ENCODE measurements around the gene IFT88.

The IFT88 gene

GRCh38 chr13:20582026-20582425, 15.1 kb downstream of the IFT88 start:
- Histone ChIP-seq H3K9me3 (peaks cover 37% of the 10 kb centered on the region), H3K4me3 (no peak overlapping the region), H3K36me3 (peaks cover 53% of the 10 kb centered on the region), H4K20me1 (no peaks in the 10 kb centered on the region), H3K4me2 (no peak overlapping the region), H3K27me3 (no peaks in the 10 kb centered on the region), H3K9ac (no peak overlapping the region), H3K27ac (no peak overlapping the region), H3K4me1 (no peaks in the 10 kb centered on the region)
- TF ChIP-seq Cebpa-rat (IDR thresholded peaks at IDR 0.05) = no peak

GRCh38 chr13:20583803-20584293, 16.9 kb downstream of the IFT88 start:
- Histone ChIP-seq H3K36me3 (peaks cover 44% of the 10 kb centered on the region), H3K9me3 (peaks cover 20% of the 10 kb centered on the region), H3K4me1 (no peaks in the 10 kb centered on the region), H3K9ac (no peak overlapping the region), H4K20me1 (no peaks in the 10 kb centered on the region), H3K27ac (no peak overlapping the region), H3K4me3 (no peak overlapping the region), H3K27me3 (no peaks in the 10 kb centered on the region), H3K4me2 (no peak overlapping the region)
- TF ChIP-seq Cebpa-rat (IDR thresholded peaks at IDR 0.05) = no peak

GRCh38 chr13:20585371-20585770, 18.4 kb downstream of the IFT88 start:
- H3K27me3 ChIP-seq = no peaks in the 10 kb centered on the region
- peaks cover 20% of the 10 kb centered on the region for H3K9me3 ChIP-seq
- H3K9ac ChIP-seq = no peak overlapping the region
- no peak for TF ChIP-seq Cebpa-rat (IDR thresholded peaks at IDR 0.05)
- peaks cover 31% of the 10 kb centered on the region for H3K36me3 ChIP-seq
- H3K4me1 ChIP-seq = no peaks in the 10 kb centered on the region
- H3K27ac ChIP-seq = no peak overlapping the region
- no peak overlapping the region for H3K4me3 ChIP-seq
- no peaks in the 10 kb centered on the region for H4K20me1 ChIP-seq
- no peak overlapping the region for H3K4me2 ChIP-seq

DNA sequence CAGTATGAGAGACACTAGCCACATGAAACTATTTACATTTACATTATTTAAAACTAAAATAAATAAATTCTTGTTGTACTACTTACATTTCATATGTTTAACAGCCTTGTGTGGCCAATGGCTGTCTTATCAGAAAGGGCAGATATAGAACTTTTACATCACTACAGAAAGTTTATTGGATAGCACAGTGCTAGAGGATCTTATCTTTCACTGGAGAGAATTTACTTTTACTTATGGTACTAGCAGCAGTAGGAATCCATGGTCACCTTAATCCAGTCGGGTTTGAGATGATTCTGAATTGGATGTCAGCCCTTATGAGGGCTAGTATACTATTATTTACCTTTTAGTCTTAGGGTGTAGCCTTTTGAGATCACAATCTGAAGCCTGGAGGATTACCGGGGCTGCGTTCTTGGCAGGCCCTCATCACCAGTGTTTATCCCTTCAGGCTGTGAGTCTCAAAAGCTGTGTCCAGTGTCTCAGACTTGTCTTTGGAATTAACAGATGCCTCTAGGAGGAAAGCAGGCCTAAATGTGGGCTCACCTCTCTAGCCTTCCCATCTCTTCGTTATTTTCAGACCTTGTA, 21.7 kb downstream of the IFT88 start:
- Histone ChIP-seq H3K9me3 (peaks cover 17% of the 10 kb centered on the region), H4K20me1 (no peaks in the 10 kb centered on the region), H3K4me2 (no peak overlapping the region), H3K27ac (no peak overlapping the region), H3K4me3 (no peak overlapping the region), H3K27me3 (no peaks in the 10 kb centered on the region), H3K36me3 (peaks cover 17% of the 10 kb centered on the region), H3K4me1 (no peaks in the 10 kb centered on the region), H3K9ac (no peak overlapping the region)
- TF ChIP-seq Cebpa-rat (IDR thresholded peaks at IDR 0.05) = no peak

GRCh38 chr13:20590561-20590960, 23.6 kb downstream of the IFT88 start:
- H4K20me1 ChIP-seq = no peaks in the 10 kb centered on the region
- no peak overlapping the region for H3K9ac ChIP-seq
- no peak overlapping the region for H3K27ac ChIP-seq
- peaks cover under 1% of the 10 kb centered on the region; the same call in 1 of the 2 replicates for H3K9me3 ChIP-seq
- H3K4me2 ChIP-seq = no peak overlapping the region
- no peaks in the 10 kb centered on the region for H3K27me3 ChIP-seq
- H3K4me3 ChIP-seq = no peak overlapping the region
- no peak for TF ChIP-seq Cebpa-rat (IDR thresholded peaks at IDR 0.05)
- H3K4me1 ChIP-seq = no peaks in the 10 kb centered on the region
- peaks cover 1% of the 10 kb centered on the region; the same call in 1 of the 2 replicates for H3K36me3 ChIP-seq

- TF ChIP-seq Cebpa-rat (IDR thresholded peaks at IDR 0.05) = no peak
- Histone ChIP-seq H3K9ac (no peak overlapping the region), H4K20me1 (no peaks in the 10 kb centered on the region), H3K4me1 (no peaks in the 10 kb centered on the region), H3K4me2 (no peak overlapping the region), H3K27me3 (no peaks in the 10 kb centered on the region), H3K4me3 (no peak overlapping the region), H3K36me3 (no peaks in the 10 kb centered on the region), H3K27ac (no peak overlapping the region), H3K9me3 (no peaks in the 10 kb centered on the region)
Measured at GRCh38 chr13:20592606-20593005, 25.6 kb downstream of the IFT88 start.

GRCh38 chr13:20594280-20594679, 27.3 kb downstream of the IFT88 start:
- H3K27ac ChIP-seq = no peak overlapping the region
- H3K36me3 ChIP-seq = no peaks in the 10 kb centered on the region
- H3K27me3 ChIP-seq = no peaks in the 10 kb centered on the region
- H3K4me3 ChIP-seq = no peak overlapping the region
- H3K4me1 ChIP-seq = no peaks in the 10 kb centered on the region
- H3K9me3 ChIP-seq = no peaks in the 10 kb centered on the region
- H4K20me1 ChIP-seq = no peaks in the 10 kb centered on the region
- no peak overlapping the region for H3K9ac ChIP-seq
- no peak for TF ChIP-seq Cebpa-rat (IDR thresholded peaks at IDR 0.05)
- no peak overlapping the region for H3K4me2 ChIP-seq

GRCh38 chr13:20607015-20607414, 40.1 kb downstream of the IFT88 start:
- no peak for TF ChIP-seq Cebpa-rat (IDR thresholded peaks at IDR 0.05)

GRCh38 chr13:20608438-20609020, 41.6 kb downstream of the IFT88 start:
- H3K4me2 ChIP-seq = no peak overlapping the region

More at GRCh38 chr13:20607015-20607414, 40.1 kb downstream of the IFT88 start:
- no peak overlapping the region for H3K4me3 ChIP-seq
- H3K9me3 ChIP-seq = no peaks in the 10 kb centered on the region
- peaks cover 38% of the 10 kb centered on the region for H3K36me3 ChIP-seq
- H3K4me2 ChIP-seq = no peak overlapping the region
- no peaks in the 10 kb centered on the region for H4K20me1 ChIP-seq
- no peaks in the 10 kb centered on the region for H3K4me1 ChIP-seq
- H3K27me3 ChIP-seq = no peaks in the 10 kb centered on the region
- H3K9ac ChIP-seq = no peak overlapping the region
- no peak overlapping the region for H3K27ac ChIP-seq

GRCh38 chr13:20609145-20609544, 42.2 kb downstream of the IFT88 start:
- Histone ChIP-seq H3K9me3 (no peaks in the 10 kb centered on the region), H3K36me3 (peaks cover 32% of the 10 kb centered on the region), H4K20me1 (no peaks in the 10 kb centered on the region), H3K27ac (no peak overlapping the region), H3K27me3 (no peaks in the 10 kb centered on the region), H3K4me1 (no peaks in the 10 kb centered on the region), H3K4me2 (no peak overlapping the region), H3K9ac (no peak overlapping the region), H3K4me3 (no peak overlapping the region)
- no peak for TF ChIP-seq Cebpa-rat (IDR thresholded peaks at IDR 0.05)

More at GRCh38 chr13:20608438-20609020, 41.6 kb downstream of the IFT88 start:
- Histone ChIP-seq H3K4me1 (no peaks in the 10 kb centered on the region), H3K9me3 (no peaks in the 10 kb centered on the region), H4K20me1 (no peaks in the 10 kb centered on the region), H3K27me3 (no peaks in the 10 kb centered on the region), H3K9ac (no peak overlapping the region), H3K4me3 (no peak overlapping the region), H3K27ac (no peak overlapping the region), H3K36me3 (peaks cover 36% of the 10 kb centered on the region)
- TF ChIP-seq Cebpa-rat (IDR thresholded peaks at IDR 0.05) = no peak

Data from BLaER1 (cell line).